Suprapubic skin (tissue), 2 donors: Measurements from ENCODE around the gene NCAPD2.

Experiments
- EP300 ChIP-seq: sonication (generic); formaldehyde crosslinking; IDR thresholded peaks from one replicate; pipeline ENCODE4 v1.6.1; 2017; ENCODE audit warnings: antibody characterized with exemption
- POLR2A ChIP-seq, 2 donors: fragments of 450-650 bp; IDR thresholded peaks; one replicate each; pipeline ENCODE4 v1.6.1; 2017; ENCODE audit warnings: antibody characterized with exemption in 2 of 2, mild to moderate bottlenecking in 2 of 2, moderate library complexity in 2 of 2

DNA sequence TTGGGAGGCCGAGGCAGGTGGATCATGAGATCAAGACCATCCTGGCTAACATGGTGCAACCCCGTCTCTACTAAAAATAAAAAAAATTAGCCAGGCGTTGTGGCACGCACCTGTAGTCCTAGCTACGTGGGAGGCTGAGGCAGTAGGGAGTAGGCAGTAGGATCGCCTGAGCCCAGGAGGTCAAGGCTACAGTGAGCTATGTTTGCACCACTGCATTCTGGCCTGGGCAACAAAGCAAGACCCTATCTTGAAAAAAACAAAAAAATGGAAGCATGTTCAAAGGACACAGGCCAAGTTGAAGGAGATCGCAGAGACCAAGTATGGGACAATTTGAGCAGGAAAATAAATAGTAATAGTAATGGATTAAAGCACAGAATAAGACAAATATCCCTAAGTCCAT is 14.2 kb downstream of the NCAPD2 start:
- TF ChIP-seq EP300 = no peak
- no peak for TF ChIP-seq POLR2A (IDR thresholded peaks at IDR 0.05)
